HFFc6 (cell line): Measurements from ENCODE around the gene FOSL1. TPM values are rescaled to one million over a fixed set of nuclear protein-coding genes. Genes with fewer than 3 reads are reported as not detected.

Source experiments
- DNase-seq: peaks from one replicate; pipeline ENCODE4 v3.0.0-alpha.2; 2018
- H3K27ac Mint-ChIP-seq: 2 replicates; pipeline ENCODE4 v1.8.0; 2020; ENCODE audit warnings: mild to moderate bottlenecking, mixed read lengths
- H3K27me3 Mint-ChIP-seq: 2 replicates; pipeline ENCODE4 v1.8.0; 2021; ENCODE audit warnings: mild to moderate bottlenecking, moderate library complexity, mixed read lengths; ENCODE audit not compliant: insufficient read depth
- H3K36me3 Mint-ChIP-seq: 2 replicates; pipeline ENCODE4 v1.8.0; 2021; ENCODE audit warnings: low read depth, mixed read lengths
- H3K4me1 Mint-ChIP-seq: 2 replicates; pipeline ENCODE4 v1.8.0; 2020; ENCODE audit warnings: low read depth, mixed read lengths
- H3K4me3 Mint-ChIP-seq: 2 replicates; pipeline ENCODE4 v1.8.0; 2020; ENCODE audit warnings: mild to moderate bottlenecking, moderate library complexity, mixed read lengths
- H3K9me3 Mint-ChIP-seq: 2 replicates; pipeline ENCODE4 v1.8.0; 2020; ENCODE audit warnings: mild to moderate bottlenecking, mixed read lengths
- CTCF ChIP-seq: fragments of 200-600 bp; sonication (generic); IDR thresholded peaks from 2 replicates; pipeline ENCODE4 v1.5.0; 2021; ENCODE audit warnings: antibody characterized with exemption, mild to moderate bottlenecking
- total RNA-seq, 6 experiments: library from RNA; stranded (reverse); fragmentation: NEBNext Ultra II Directional; extraction: Animal tissue kit (Norgen Biotek cat#: 25700); gene quantifications; 2 replicates in 1 of 6; 3 replicates in 5 of 6; pipeline ENCODE4 v1.2.3, GENCODE V29; 2021

The FOSL1 gene
- total RNA-seq, 6 experiments from 2014 or later = 134 to 275 (median 234) TPM

DNA sequence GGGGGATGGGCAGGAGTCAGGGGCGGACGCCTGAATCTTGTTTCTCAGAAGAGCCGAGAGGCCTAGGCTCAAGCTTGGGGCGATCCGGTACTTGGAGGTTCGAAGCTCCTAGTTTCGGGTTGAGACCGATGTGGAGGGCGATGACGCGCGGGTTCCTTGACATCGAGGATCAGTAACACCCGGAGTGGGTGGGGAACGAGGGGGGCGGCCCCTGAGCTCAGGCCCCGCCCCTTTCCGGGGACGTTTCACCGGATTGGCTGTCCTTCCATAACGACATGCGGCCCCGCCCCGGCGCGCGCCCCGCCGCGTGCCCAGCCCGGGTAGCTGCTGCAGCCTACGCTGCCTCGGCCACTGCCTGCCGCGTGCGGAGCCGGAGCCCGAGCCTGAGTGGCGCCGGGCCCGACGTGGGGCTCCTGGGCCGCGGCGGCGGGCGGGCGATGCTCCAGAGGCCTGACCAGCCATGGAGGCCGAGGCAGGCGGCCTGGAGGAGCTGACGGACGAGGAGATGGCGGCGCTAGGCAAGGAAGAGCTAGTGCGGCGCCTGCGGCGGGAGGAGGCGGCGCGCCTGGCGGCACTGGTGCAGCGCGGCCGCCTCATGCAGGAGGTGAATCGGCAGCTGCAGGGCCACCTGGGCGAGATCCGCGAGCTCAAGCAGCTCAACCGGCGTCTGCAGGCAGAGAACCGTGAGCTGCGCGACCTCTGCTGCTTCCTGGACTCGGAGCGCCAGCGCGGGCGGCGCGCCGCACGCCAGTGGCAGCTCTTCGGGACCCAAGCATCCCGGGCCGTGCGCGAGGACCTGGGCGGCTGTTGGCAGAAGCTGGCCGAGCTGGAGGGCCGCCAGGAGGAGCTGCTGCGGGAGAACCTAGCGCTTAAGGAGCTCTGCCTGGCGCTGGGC, 9.6 kb downstream of the FOSL1 start, which contains the start of gene CCDC85B:
Gene CCDC85B, plus strand, starts transcription at position 350 of the 895 bp plus-strand sequence. Its CDS starts 111 bp downstream, at position 461.
- peak; percentile 95 for DNase-seq
- Mint-ChIP-seq H3K36me3 (peaks cover 41% of the 10 kb centered on the region), H3K4me1 (peaks cover 70% of the 10 kb centered on the region), H3K27ac (peak within 1 kb of the TSS; percentile 99), H3K4me3 (peak within 1 kb of the TSS; percentile 97), H3K27me3 (peaks cover 85% of the 10 kb centered on the region), H3K9me3 (peaks cover 23% of the 10 kb centered on the region)
- no peak; the same call in 1 of the 2 replicates for TF ChIP-seq CTCF

GRCh38 chr11:65888163-65888814, 11.9 kb downstream of the FOSL1 start, which contains the start of gene FIBP:
FIBP (minus strand) TSS chr11:65888471; CDS start chr11:65888418, 53 bp downstream.
- peak; percentile 89 for TF ChIP-seq CTCF
- H3K4me1 Mint-ChIP-seq = peaks cover 61% of the 10 kb centered on the region
- H3K9me3 Mint-ChIP-seq = peaks cover 17% of the 10 kb centered on the region
- DNase-seq = peak; percentile 95
- H3K4me3 Mint-ChIP-seq = peak within 1 kb of the TSS; percentile 97
- peaks cover 32% of the 10 kb centered on the region for H3K36me3 Mint-ChIP-seq
- H3K27me3 Mint-ChIP-seq = peaks cover 65% of the 10 kb centered on the region
- peak within 1 kb of the TSS; percentile 95 for H3K27ac Mint-ChIP-seq

GRCh38 chr11:65887723-65888162, 12.4 kb downstream of the FOSL1 start:
- H3K36me3 Mint-ChIP-seq = peaks cover 29% of the 10 kb centered on the region
- H3K4me1 Mint-ChIP-seq = peaks cover 55% of the 10 kb centered on the region
- peaks cover 17% of the 10 kb centered on the region for H3K9me3 Mint-ChIP-seq
- TF ChIP-seq CTCF = no peak
- DNase-seq = peak; percentile 74
- H3K27me3 Mint-ChIP-seq = peaks cover 60% of the 10 kb centered on the region
- peak overlapping the region; percentile 97 for H3K4me3 Mint-ChIP-seq
- peak overlapping the region; percentile 95 for H3K27ac Mint-ChIP-seq

GRCh38 chr11:65886826-65887722, 13.1 kb downstream of the FOSL1 start:
- no peak for TF ChIP-seq CTCF
- Mint-ChIP-seq H3K4me3 (peak overlapping the region; percentile 97), H3K36me3 (peaks cover 22% of the 10 kb centered on the region), H3K27me3 (peaks cover 54% of the 10 kb centered on the region), H3K4me1 (peaks cover 49% of the 10 kb centered on the region), H3K9me3 (peaks cover 17% of the 10 kb centered on the region), H3K27ac (peak overlapping the region; percentile 95)
- DNase-seq = no peak
